ENCODE results near the gene KCNJ15. TPM values are rescaled to one million over a fixed set of nuclear protein-coding genes. Genes with fewer than 3 reads are reported as not detected.

KCNJ15 gene
- total and polyA plus RNA-seq, 2 of the 8 experiments (the other 6 are each of a cell fraction or from before 2014, with no cell fraction given), result under 0.01 TPM; not detected in 1

GRCh38 chr21:38346286-38346685 is 89.5 kb downstream of the KCNJ15 start:
- Histone ChIP-seq H4K8ac (ENCODE audit: extremely low read depth, insufficient read depth, low read length) (no peak overlapping the region), H4K5ac (ENCODE audit: insufficient read length, low read depth, low read length) (no peak overlapping the region), H3K27me3 (replicated peaks in 1 of 4; ENCODE audit: control insufficient read depth in 3 of 4, extremely low read depth in 1 of 4, insufficient read depth in 3 of 4, low read length in 3 of 4) (peaks cover 0 to 4% (median 0%) of the 10 kb centered on the region in 4 experiments; a peak in 3 of 7 replicates), H2AK5ac (ENCODE audit: low read depth, low read length) (no peak overlapping the region), H3K4me3 (ENCODE audit: extremely low read depth in 1 of 4, insufficient read depth in 2 of 4, low read depth in 3 of 4, low read length in 4 of 4) (no peak overlapping the region), H4K20me1 (replicated peaks in 1 of 2; ENCODE audit: control insufficient read depth in 1 of 2, insufficient read depth in 2 of 2, low read length in 2 of 2) (no peaks in the 10 kb centered on the region), H3K36me3 (ENCODE audit: control insufficient read depth in 2 of 4, insufficient read depth in 4 of 4, low read length in 3 of 4) (no peaks in the 10 kb centered on the region), H3K4me2 (ENCODE audit: insufficient read depth in 1 of 2, low read depth in 2 of 2, low read length in 2 of 2) (no peak overlapping the region), H3K4me1 (replicated peaks in 1 of 4; ENCODE audit: control insufficient read depth in 3 of 4, insufficient read depth in 4 of 4, low read length in 3 of 4) (peaks cover 0 to 2% (median 0%) of the 10 kb centered on the region in 4 experiments; a peak in 1 of 7 replicates), H3K27ac (ENCODE audit: low read depth, low read length) (no peak overlapping the region), H4K91ac (replicated peaks; ENCODE audit: insufficient read length, low read length) (no peak overlapping the region), H2AFZ (ENCODE audit: low read length) (no peak overlapping the region), H3K23me2 (ENCODE audit: low read depth, low read length) (no peaks in the 10 kb centered on the region), H2BK15ac (ENCODE audit: low read length) (no peak overlapping the region), H3K56ac (replicated peaks; ENCODE audit: insufficient read length, low read depth, low read length) (no peak overlapping the region), H3K9ac (replicated peaks in 1 of 4; ENCODE audit: extremely low read depth in 1 of 4, low read depth in 3 of 4, low read length in 3 of 4) (no peak overlapping the region), H2BK5ac (ENCODE audit: low read depth, low read length) (no peak overlapping the region), H3K79me2 (ENCODE audit: control insufficient read depth in 1 of 2, insufficient read depth in 2 of 2, low read length in 2 of 2) (no peaks in the 10 kb centered on the region), H3K18ac (ENCODE audit: extremely low read depth, low read length) (no peak overlapping the region), H3K14ac (ENCODE audit: insufficient read length) (no peak overlapping the region), H2BK12ac (ENCODE audit: low read depth, low read length) (no peak overlapping the region), H2BK120ac (replicated peaks; ENCODE audit: low read depth, low read length) (no peak overlapping the region), H2BK20ac (ENCODE audit: low read length) (no peak overlapping the region), H3K4ac (replicated peaks; ENCODE audit: insufficient read length, low read depth, low read length) (no peak overlapping the region), H3K9me3 (ENCODE audit: insufficient read depth in 2 of 2, low read depth in 1 of 2, low read length in 1 of 2) (no peaks in the 10 kb centered on the region), H3K79me1 (ENCODE audit: low read depth, low read length) (no peaks in the 10 kb centered on the region), H3K23ac (ENCODE audit: insufficient read length) (no peak overlapping the region)
- DNase-seq (ENCODE audit: low read depth in 1 of 2, low spot score in 2 of 2) (no peak), FAIRE-seq (no peak)
- 92% methylated on average over 5 of the region's 5 CpGs; no CpG with 5 or more reads in 1 of the 2 experiments for WGBS, 2 experiments (ENCODE audit: extremely low coverage in 1 of 2, insufficient coverage in 1 of 2, insufficient read length in 1 of 2, insufficient replicate concordance in 2 of 2, low coverage in 1 of 2, low lambda C conversion rate in 2 of 2, missing lambda C conversion rate in 1 of 2)
- ChIA-PET CTCF (ENCODE audit: partially characterized antibody) (interaction anchor here (0.8 to 2.0 kb wide), 4 partner anchors 126 to 188 kb away, joined by 3 to 6 read pairs (median 5); no protein-coding TSS in a partner anchor), POLR2A (ENCODE audit: partially characterized antibody) (interaction anchor here (1.4 kb wide), 1 partner anchor 175 kb away, joined by 4 read pairs; no protein-coding TSS in a partner anchor)
- TF ChIP-seq POLR2AphosphoS5 (IDR thresholded peaks at IDR 0.05; ENCODE audit: low read depth, low read length) (no peak), CREB1 (IDR thresholded peaks at IDR 0.05) (no peak), GTF2F1 (IDR thresholded peaks at IDR 0.05; ENCODE audit: borderline replicate concordance, low read depth, low read length) (no peak), POU5F1 (IDR thresholded peaks at IDR 0.05; ENCODE audit: low read depth, low read length) (no peak), RAD21 (IDR thresholded peaks at IDR 0.05 in 1 of 2, conservative IDR thresholded peaks at IDR 0.05 in 1 of 2; ENCODE audit: low read depth in 2 of 2, low read length in 2 of 2) (no peak), RBBP5 (IDR thresholded peaks at IDR 0.05; ENCODE audit: borderline replicate concordance, low read depth, low read length) (no peak), CBX5 (IDR thresholded peaks at IDR 0.05; ENCODE audit: low read depth, low read length) (no peak), JUN (IDR thresholded peaks at IDR 0.05; ENCODE audit: low read depth, low read length) (no peak), CHD1 (IDR thresholded peaks at IDR 0.05; ENCODE audit: low read depth, low read length) (no peak), TAF7 (optimal IDR thresholded peaks at IDR 0.05; ENCODE audit: borderline replicate concordance, low read depth, low read length) (no peak), RFX5 (IDR thresholded peaks at IDR 0.05; ENCODE audit: borderline replicate concordance, low read depth, low read length) (no peak), TBP (IDR thresholded peaks at IDR 0.05; ENCODE audit: low read depth, low read length) (no peak), SP1 (IDR thresholded peaks at IDR 0.05; ENCODE audit: low read depth, low read length) (no peak), JUND (IDR thresholded peaks at IDR 0.05; ENCODE audit: low read length) (no peak), KDM4A (IDR thresholded peaks at IDR 0.05; ENCODE audit: low read depth, low read length, severe bottlenecking) (no peak), SIX5 (IDR thresholded peaks at IDR 0.05; ENCODE audit: low read depth, low read length) (no peak)

All from H1 (cell line).